HG03558 (cell line): ENCODE measurements around the gene MTHFSD.

ENCODE experiments used
- ATAC-seq: cut with Tn5 transposase; IDR thresholded peaks from one replicate; pipeline ENCODE4 v1.9.1; 2021; ENCODE audit warnings: moderate number of reproducible peaks; ENCODE audit not compliant: unreplicated experiment; ENCODE audit errors: extremely low read depth

The MTHFSD gene

GRCh38 chr16:86494565-86495356, 60.3 kb downstream of the MTHFSD start:
- no peak for ATAC-seq

GRCh38 chr16:86494039-86494564, 60.9 kb downstream of the MTHFSD start:
- ATAC-seq = no peak

DNA sequence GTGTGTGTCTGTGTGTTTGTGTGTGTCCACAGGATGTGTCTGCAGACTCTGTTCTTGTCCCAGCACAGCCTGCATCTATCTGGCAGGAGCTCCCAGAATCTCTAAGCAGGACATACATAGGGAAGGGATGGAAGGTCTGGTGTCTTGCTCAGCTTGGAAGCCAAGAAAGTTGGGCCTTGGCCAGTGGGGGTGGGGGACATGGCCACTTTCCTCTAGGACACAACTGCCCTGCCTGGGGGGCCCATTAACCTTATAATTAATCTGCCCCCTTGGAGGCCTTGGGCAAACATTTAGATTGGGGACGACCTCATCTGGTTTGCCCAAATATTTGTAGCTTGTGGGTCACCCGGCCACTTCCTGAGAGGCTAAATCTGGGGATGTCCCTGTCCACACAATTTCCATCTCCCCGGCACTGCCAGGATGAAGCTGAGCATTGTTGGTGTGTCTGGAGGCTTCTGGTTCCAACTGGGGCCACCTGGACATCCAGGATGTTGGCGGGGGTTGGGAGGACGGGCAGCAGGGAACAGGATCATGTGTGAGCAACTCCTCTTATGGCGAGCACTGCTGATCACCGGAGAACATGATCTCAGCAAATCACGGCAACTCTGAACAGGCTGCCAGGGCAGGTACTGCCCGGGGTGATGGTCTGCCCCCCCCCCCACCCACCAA, 61.9 kb downstream of the MTHFSD start:
- ATAC-seq = no peak

DNA sequence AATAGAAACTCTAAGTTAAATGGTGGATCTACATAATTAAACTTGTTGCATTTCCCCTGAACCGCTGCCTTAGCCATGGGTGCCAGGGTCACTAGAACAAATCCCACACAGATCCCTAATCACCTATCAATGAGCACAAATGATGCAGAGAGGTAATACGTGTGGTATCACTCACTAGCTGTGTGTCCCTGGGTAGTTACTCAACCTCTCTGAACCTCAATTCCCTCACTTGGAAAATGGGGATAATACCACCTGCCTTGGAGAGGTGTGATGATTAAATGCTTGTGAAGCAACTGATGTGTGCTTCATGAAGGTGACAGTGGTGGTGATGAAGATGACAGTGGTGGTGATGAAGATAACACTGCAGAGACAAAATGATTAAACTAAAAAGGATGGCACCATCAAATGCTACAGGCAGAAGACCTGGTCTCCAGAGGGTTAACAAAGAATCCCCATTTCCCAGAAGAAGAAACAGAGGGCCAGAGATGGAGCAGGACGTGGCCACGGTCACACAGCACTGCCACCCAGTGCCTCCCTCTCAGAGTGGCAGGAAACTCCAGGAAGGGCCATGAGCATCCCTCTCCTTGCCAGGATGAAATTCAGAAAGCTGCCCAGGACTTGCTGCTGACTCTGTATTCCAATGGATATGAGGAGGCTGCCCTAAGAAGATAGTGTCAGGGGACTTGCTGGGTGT, 62.6 kb downstream of the MTHFSD start:
- ATAC-seq = no peak

GRCh38 chr16:86491640-86492023, 63.4 kb downstream of the MTHFSD start:
- no peak for ATAC-seq

DNA sequence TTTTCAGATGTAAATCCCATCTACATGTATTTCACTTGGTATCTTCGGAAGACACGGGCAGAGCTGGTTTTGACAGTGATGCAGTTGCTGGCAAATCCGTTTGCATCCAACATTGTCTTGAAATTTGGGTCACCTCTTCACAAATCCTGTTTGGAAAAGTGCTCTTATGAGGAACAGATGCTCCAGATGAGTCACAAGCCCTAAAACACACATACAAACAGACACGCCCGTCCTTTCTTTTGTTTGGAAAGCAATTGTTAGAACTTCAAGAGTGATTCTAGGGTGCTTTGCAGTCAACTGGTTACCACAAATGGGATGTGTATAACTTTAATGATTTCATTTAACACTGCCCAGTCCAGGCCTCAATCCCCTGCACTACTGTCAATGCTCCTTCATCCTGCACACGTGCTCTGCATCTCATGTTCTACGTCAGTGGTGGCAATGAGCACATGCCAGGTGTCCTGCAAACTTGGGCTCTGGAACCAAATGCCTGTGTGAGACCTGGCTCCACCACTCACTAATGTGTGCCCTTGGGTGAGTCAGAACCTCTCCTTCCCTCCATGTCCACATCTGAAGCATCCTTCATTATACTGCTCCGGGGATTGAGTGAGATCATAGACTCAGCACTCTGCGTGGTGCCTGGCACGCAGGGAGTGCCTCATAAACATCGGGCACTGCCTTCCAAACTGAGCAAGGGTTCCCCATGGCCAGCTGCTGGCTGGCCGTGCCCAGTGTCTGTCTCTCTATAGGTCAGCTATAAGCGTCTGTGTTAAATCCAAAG, 64.0 kb downstream of the MTHFSD start:
- ATAC-seq = no peak

DNA sequence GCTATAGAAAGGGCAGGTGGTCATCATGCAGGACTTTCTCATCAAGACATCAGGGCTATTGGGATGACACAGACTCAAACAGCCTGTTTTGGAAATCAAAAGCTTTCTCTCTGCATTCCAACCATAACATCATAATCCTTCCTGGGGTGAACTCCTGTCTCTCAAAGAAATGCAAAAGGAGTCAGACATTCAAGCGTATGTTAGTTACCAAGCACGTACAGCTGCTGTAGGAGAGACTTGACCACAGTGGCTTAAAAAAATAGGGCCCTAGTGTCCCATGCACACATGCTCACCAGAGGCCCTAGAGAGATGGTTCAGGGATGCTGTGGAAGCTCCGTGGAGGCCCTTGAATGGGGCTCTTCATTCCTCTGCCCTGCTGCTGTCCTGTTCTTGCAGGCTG, 69.3 kb downstream of the MTHFSD start:
- no peak for ATAC-seq

DNA sequence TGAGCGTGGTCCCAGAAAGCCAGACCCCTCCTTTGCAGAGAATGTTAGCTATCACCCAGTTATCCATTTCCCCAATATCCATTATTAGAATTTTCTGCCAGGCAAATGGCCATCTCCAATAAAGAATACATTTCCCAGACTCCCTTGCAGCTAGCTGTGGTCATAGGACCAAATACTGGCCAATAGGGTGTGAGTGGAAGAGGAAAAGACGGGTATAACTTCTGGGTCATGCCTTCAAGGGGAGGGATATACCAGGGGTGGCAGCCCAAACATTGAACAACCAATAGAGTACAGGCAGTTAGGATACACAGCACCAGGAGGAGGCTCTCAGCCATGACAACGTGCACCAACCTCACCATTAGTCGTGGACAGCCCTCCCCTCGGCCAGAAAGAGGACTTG, 70.8 kb downstream of the MTHFSD start:
- no peak for ATAC-seq

- no peak for ATAC-seq
These were observed 73.4 kb downstream of the MTHFSD start for GRCh38 chr16:86481607-86482006.

- no peak for ATAC-seq
These were observed 74.6 kb downstream of the MTHFSD start for GRCh38 chr16:86480444-86480843.
